GM12892 (cell line): ENCODE data around the gene CDKN2B-AS1.

Experiments used
- POLR2A ChIP-seq: IDR thresholded peaks from 2 replicates; pipeline ENCODE4 v1.6.1; 2011; ENCODE audit warnings: low read depth, low read length, control low read depth
- POLR2AphosphoS5 ChIP-seq: IDR thresholded peaks from 2 replicates; pipeline ENCODE4 v1.6.1; 2011; ENCODE audit warnings: low read depth, low read length, control low read depth
- TAF1 ChIP-seq: IDR thresholded peaks from 2 replicates; pipeline ENCODE4 v1.6.1; 2011; ENCODE audit warnings: low read depth, mild to moderate bottlenecking, control low read depth, low read length, borderline replicate concordance

DNA sequence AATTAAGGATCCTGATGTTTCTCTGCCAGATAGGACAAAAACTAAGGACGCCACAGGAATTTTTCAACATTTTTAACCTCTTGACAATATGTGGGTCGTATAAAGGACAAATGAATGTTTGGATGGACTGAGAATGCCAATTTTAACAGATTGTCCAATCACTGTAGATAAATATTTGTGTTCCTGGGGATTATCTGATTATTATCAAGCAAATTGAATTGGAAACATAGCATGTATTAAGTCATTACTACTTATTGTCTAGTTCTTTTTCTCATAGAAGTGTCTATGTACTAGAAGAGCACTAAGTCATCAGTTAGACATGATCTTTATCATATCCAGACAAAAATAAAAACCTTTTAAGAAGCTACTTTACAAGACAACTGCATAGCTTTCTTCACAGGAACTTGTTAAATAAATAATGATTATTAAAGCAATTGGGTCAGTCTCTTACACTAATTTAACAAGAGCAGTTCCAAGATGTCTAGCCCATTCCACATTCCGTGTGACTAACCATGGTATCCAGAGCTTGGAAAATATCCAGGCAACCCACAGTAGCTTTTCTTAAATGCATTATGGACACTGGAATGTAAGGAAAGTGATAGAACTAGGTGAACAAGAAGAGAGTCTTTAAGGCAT is 142.0 kb downstream of the CDKN2B-AS1 start:
- TF ChIP-seq POLR2A = no peak
- TF ChIP-seq POLR2AphosphoS5 = no peak
- no peak for TF ChIP-seq TAF1
